SK-N-SH (cell line): ENCODE data around the gene OR4K5.

Experiments
- CHD2 ChIP-seq: fragments of 150-350 bp; IDR thresholded peaks from 2 replicates; pipeline ENCODE4 v1.6.1; 2018; ENCODE audit warnings: low read length; ENCODE audit not compliant: partially characterized antibody
- EP300 ChIP-seq, 2 experiments: IDR thresholded peaks; 2 replicates each; pipeline versions ENCODE4 v1.4.0 to v1.6.1; 2012; ENCODE audit warnings: borderline replicate concordance in 1 of 2, low read depth in 1 of 2, low read length in 1 of 2
- FOSL2 ChIP-seq: IDR thresholded peaks from 2 replicates; pipeline ENCODE4 v1.4.0; 2012; ENCODE audit warnings: low read depth, mild to moderate bottlenecking, moderate library complexity, borderline replicate concordance
- GABPA ChIP-seq: IDR thresholded peaks from 2 replicates; pipeline ENCODE4 v1.4.0; 2012; ENCODE audit warnings: low read depth, mild to moderate bottlenecking
- MXI1 ChIP-seq: IDR thresholded peaks from 2 replicates; pipeline ENCODE4 v1.6.1; 2012; ENCODE audit warnings: mild to moderate bottlenecking, low read depth, low read length, improper control_type of control experiment
- POLR2AphosphoS5 ChIP-seq: IDR thresholded peaks from 2 replicates; pipeline ENCODE4 v1.6.1; 2012; ENCODE audit warnings: low read depth, low read length
- SIN3A ChIP-seq: IDR thresholded peaks from 2 replicates; pipeline ENCODE4 v1.6.1; 2012; ENCODE audit warnings: low read depth, mild to moderate bottlenecking, low read length, moderate library complexity, borderline replicate concordance
- SMC3 ChIP-seq: IDR thresholded peaks from 2 replicates; pipeline ENCODE4 v1.6.1; 2012; ENCODE audit warnings: low read depth, low read length, improper control_type of control experiment
- TAF1 ChIP-seq: IDR thresholded peaks from 2 replicates; pipeline ENCODE4 v1.6.1; 2012; ENCODE audit warnings: low read depth, mild to moderate bottlenecking, low read length, moderate library complexity, borderline replicate concordance
- TCF12 ChIP-seq: IDR thresholded peaks from 2 replicates; pipeline ENCODE4 v1.4.0; 2012
- TEAD4 ChIP-seq: IDR thresholded peaks from 2 replicates; pipeline ENCODE4 v1.4.0; 2012; ENCODE audit warnings: mild to moderate bottlenecking, borderline replicate concordance; ENCODE audit not compliant: insufficient read depth
- TF ChIP-seq, protein P1 (sequence below): fragments of 200-600 bp; sonication (generic); IDR thresholded peaks from 2 replicates; pipeline ENCODE4 v1.6.1; 2017; ENCODE audit warnings: antibody characterized with exemption, mild to moderate bottlenecking, moderate library complexity

GRCh38 chr14:19906665-19907064 is 13.7 kb upstream of the OR4K5 start:
- TF ChIP-seq POLR2AphosphoS5 (no peak), EP300 (IDR thresholded peaks at IDR 0.05; ENCODE audit: borderline replicate concordance in 1 of 2, low read depth in 1 of 2, low read length in 1 of 2) (no peak), SIN3A (no peak), SMC3 (no peak), TAF1 (no peak), MXI1 (no peak), CHD2 (no peak), GABPA (no peak), TEAD4 (no peak), FOSL2 (no peak), TCF12 (no peak)
- TF ChIP-seq, protein P1, sequence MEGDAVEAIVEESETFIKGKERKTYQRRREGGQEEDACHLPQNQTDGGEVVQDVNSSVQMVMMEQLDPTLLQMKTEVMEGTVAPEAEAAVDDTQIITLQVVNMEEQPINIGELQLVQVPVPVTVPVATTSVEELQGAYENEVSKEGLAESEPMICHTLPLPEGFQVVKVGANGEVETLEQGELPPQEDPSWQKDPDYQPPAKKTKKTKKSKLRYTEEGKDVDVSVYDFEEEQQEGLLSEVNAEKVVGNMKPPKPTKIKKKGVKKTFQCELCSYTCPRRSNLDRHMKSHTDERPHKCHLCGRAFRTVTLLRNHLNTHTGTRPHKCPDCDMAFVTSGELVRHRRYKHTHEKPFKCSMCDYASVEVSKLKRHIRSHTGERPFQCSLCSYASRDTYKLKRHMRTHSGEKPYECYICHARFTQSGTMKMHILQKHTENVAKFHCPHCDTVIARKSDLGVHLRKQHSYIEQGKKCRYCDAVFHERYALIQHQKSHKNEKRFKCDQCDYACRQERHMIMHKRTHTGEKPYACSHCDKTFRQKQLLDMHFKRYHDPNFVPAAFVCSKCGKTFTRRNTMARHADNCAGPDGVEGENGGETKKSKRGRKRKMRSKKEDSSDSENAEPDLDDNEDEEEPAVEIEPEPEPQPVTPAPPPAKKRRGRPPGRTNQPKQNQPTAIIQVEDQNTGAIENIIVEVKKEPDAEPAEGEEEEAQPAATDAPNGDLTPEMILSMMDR, result no peak
